HG02763 (cell line): ENCODE results near the gene BORCS5.
"Not testable (repeated sequence)": the region's sequence is repeated elsewhere in the genome, so short reads cannot be mapped to it uniquely, and the experiment has no call there.

Experiments used
- ATAC-seq: cut with Tn5 transposase; IDR thresholded peaks from one replicate; pipeline ENCODE4 v1.9.1; 2021; ENCODE audit warnings: mild to moderate bottlenecking, moderate library complexity; ENCODE audit not compliant: unreplicated experiment

The BORCS5 gene

DNA sequence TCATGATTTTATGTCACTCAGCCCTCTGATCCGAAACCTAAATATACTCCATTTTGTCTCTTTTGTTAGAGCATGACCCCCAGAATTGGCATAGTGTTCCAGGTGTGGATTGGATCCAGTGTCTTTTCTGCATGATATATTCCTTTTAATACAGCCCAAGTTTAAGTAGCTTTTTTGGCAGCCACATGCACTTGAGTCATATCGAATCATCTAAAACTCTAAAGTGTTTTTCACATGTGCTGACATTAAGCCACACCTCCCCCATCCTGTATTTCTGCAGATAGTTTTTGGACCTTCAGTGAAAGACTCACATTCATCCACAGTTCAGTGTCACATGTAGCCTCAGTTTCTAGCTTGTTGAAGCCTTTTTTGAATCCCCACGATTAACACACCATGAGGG is 30.6 kb downstream of the BORCS5 start:
- no peak for ATAC-seq

DNA sequence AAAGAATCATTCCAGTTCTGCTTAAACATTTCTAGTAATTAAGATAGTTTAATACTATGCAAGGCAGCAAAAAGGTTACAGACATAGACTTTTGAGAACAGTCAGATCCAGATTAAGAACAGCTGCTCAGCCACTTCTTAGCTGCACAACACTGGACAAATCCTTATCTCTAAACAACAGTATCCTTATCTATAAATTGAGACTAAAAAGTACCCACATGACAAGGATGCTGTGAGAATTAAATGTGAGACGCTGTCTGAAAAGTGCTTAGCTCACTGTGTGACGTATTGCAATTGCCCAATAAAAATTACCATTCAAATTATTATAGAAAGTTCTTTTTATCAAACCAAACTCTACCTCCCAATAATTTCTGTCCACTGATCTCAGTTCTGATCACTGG is 35.5 kb downstream of the BORCS5 start:
- ATAC-seq, result no peak

DNA sequence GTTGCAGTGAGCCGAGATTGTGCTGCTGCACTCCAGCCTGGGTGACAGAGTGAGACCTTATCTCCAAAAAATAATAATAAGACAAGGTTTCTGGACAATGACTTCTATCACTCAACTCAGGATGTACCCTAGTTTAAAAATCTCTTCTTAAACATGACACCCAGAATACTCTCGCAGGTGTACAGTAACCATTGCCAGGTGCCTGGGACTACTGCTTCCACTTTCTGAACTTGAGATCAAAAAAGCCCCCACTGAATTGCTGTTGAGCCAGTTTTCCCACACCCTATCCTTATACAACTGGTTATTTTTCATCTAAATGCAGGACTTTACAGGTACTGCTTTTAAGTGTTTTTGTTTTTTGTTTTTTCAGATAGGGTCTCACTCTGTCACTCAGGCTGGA is 36.3 kb downstream of the BORCS5 start:
- no peak for ATAC-seq

DNA sequence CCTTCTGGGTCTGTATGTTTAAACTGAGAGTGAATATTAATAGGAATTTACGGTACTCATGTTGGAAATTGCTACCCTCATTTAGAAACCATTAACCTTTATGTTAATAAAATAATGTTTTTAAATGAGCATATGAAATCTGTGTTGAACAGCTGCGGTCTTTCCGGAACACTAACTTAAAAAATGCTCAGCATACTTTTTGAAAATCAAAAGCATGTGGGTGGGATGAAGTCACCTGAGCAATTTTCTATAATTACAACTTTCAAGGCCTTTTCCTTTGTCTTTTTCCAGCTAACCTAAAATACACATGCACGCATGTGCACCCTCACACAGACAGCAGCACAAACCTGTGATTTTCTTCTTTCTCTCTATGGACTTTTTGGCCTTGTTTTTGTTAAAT is 39.8 kb downstream of the BORCS5 start:
- no peak for ATAC-seq

DNA sequence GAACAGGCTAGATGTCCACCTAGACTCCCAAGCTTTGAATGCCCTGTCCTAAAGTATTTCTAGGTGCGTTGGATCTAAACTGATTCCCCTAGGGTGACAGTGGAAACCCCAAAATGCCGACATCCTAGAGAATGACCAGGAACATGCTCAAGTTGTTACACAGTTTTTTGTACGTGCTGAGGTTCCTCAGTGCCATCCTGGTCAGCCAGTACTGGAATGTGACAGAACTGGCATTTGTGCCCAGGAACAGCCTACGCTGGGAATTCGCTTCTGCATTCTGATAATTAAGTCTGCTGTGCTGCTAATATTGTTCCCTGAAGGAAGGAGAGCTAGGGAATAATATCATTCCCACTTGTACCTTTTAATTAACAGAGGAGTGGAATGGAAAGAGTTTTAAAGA is 40.3 kb downstream of the BORCS5 start:
- no peak for ATAC-seq

DNA sequence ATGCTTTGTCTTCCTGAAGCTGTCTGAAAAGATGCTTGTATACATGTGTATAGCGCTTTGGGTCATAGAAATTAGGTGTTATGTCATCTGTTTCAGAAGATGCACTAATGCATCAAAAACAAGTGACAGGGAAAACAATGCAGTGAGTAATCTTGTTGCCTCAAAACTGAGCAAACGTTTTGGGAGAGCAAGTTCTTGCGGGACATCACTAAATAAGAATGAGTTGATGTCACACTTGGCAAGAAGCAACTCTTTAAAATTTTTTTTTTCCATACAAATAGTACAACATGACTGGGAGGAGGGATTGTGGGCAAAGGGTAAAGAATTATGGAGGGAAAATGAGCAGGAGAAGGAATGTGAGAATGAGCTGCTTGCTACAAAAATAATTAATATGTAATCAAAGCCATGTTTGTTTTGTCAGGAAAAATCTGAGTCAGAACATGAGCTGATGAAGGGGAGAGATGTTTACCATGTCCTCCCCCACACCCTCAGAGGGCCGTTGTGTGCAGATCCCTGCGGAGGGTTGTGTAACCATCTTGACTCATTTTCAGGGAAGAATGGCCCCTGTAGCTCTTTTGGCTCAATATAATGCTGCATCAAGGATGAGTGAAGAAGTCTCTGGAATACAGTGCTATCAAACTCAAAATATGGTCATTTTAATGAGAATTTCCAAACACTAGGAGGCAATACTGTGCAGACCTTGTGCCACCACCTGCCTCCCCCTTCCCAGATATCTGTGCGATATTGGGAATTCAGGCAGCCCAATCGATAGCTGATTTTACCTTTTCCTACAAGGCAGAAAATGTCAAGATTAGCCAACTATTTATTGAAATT is 41.4 kb downstream of the BORCS5 start:
- no peak for ATAC-seq

DNA sequence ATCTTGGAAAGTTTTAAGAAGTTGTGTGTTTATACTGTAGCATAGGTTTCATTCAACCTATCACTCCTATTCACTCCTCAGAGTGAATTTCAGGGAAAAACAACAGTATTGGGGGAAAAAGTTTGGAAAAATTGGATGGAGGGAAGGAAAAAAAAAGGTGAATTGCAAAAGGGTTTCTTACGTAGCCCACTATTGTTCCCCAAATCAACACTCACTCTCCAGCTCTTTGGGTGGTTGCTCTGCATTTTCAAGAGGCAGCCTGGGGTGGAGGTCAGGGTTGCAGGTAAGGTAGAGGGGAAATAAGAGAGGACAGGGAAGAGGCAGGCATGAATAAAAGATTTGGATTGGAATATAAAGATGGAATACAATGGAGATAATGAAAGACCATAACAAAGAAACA is 42.3 kb downstream of the BORCS5 start:
- no peak for ATAC-seq

DNA sequence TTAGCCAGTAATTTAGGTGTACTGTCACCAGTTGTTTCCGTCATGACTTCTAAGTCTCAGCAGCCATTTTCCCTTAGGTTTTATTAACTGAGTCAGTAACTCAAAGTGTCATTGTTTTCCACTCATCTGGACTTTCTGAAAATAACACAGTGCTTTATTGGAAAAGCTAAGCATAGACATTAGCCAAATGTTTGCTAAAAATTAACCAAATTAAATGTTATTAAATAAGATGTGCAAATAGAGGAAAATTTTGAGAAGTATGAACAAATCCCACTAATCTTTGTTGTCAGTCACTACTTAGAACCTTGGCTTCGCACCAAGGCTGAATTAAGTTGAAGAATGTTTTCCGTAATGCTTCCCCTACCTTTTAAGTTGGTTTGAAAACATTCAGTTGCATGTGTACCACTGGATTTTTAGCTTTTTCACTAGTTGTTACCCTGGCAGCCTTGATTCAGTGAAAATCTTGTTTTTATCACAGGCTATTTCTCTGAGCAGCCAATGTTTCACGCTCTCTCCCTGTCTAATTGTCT is 43.0 kb downstream of the BORCS5 start:
- ATAC-seq, result no peak

DNA sequence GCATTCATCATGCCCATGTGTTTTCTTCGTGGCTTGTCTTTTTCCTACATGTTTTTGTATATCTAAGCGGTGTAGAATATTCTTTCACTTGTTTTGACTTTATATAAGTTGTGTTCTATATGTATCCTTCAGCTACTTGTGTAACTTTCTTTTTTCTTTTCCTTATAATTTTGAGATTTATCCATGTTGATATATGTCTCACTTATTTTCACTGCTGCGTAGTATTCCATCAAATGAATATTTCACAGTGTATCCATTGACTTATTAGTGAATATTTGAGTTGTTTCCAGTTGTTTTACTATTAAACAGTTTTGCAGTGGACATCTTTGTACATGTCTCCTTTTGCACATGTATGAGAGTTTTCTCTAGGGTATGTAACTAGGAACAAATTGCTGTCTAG is 43.9 kb downstream of the BORCS5 start:
- no peak for ATAC-seq

DNA sequence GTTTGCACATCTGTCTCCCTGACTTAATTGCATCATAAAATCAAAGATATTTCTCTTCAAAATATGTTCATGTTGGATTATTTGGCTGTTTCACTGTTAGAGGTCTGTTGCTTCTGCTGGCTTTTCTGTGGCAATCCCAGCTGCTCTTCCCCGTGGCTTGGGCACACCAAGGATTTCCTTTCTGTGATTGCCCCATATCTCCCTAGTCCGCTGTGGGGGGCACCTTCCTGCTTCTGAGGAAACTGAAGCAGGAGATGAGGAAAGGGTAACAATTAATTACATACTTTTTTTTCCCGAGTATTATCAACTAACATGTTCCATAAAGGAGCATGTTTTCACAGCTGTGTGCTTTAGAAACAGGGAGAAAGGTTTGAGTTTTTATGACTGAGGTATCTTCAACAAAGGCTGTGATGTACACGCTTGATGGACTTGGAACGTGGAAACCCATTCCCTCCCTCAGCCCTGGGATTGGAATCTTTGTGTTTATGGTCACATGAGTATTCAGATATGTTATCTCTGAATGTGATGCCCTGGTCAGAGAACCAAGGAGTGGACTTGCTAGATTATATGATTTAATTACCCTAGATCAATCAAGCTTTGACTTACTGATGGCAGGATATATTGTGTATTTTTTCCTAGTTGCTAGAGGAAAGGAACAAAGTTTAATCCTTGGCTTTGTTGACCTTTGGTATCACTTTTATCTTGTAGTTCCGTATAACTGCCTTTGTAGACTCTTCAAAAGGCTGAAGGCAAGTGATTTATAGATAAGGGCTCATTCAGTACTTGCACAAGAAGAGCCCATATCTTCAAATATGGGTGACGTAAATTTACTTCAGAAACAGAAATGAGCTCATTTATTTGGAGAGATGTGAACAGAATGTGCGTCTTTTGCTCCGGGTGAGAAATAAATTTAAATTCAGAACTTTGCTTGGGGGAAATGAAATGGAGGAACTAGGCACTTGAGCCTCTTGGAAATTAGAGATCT is 46.7 kb downstream of the BORCS5 start:
- no peak for ATAC-seq

DNA sequence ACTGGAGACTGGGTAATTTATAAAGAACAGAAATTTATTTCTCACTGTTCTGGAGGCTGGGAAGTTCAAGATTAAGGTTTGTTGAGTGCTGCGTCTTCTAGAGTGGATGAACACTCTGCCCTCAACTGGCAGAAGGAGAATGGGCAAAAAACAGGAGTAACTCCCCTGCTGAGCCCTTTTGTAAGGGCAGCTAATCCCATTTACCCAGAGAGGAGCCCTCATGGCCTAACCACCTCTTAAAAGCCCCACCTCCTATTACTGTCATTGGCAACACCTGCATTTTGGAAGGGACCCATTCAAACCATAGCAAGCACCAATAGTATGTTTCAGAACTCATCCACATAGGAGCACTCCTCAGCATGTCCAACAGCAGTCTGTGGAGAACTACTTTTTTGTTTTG is 47.4 kb downstream of the BORCS5 start:
- ATAC-seq, result no peak

DNA sequence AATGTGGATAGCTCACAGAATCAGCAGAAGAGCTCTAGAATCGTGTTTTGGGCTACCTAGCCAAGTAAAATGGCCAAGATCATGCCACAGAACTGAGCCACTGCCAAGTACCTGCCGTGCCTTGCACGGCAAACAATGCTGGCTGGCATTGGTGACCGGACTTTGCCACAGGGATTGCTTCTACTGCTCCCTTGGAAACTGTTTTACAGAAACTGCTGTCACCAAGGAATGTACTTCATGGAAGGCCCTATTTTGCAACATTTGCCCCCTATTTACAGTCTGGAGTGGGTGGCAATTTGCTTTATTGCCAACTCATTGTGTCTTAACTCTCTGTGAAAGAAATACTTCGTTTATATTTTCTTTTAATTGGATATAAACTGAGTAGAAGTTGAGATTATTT is 49.0 kb downstream of the BORCS5 start:
- no peak for ATAC-seq

DNA sequence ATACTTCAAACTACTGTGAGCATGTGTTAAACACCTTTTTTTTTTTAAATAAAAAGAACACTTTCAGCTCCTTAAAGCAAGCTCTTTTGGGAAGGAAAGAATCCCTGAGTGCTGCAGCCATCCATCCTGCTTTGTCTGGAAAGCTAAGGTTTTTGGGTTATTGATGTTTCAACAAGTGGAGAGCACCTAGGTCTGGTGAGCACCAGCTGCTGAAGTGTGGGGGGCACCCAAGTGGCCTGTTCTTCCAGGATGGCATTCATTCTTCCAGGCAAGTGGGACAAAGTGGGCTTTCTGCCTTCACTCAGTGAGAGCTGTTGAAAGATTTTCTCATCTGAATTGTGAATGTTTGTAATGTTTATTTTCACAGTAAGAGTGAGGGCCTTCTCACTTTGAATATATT is 49.9 kb downstream of the BORCS5 start:
- no peak for ATAC-seq

DNA sequence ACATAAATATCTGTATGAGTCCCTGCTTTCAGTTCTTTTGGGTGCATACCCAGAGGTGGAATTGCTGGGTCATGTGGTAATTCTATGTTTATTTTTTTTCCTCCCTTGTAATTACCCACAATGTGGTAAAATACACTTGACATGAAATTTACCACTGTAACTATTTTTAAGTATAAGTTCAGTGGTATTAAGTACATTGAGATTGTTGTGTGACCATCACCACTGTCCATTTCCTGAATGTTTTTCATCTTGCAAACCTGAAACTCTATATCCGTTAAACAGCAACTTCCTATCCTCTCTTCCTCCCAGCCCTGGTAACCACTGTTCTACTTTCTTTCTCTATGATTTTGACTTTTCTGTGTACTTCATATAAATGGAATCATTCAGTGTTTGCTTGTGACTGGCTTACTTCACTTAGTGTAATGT is 51.4 kb downstream of the BORCS5 start:
- ATAC-seq, result no peak

DNA sequence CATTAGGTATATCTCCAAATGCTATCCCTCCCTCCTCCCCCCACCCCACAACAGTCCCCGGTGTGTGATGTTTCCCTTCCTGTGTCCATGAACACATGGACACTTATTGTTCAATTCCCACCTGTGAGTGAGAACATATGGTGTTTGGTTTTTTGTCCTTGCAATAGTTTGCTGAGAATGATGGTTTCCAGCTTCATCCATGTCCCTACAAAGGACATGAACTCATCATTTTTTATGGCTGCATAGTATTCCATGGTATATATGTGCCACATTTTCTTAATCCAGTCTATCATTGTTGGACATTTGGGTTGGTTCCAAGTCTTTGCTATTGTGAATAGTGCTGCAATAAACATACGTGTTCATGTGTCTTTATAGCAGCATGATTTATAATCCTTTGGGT is 52.5 kb downstream of the BORCS5 start:
- not testable (repeated sequence) for ATAC-seq

DNA sequence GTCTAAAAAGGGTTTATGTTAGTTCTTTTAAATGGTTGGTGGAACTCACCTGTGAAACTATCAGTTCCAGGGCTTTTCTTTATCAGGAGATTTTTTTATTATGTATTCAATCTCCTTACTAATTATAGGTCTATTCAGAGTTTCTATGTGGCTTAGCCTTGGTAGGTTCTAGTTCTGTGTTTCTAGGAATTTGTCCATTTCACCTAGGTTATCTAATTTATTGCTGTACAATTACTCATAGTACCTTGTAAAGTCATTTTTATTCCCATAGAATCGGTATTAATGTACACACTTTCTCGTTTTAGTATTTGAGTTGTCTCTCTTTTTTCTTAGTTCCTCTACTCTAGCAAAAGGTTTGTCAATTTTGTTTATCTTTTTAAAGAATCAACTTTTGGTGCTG is 59.0 kb downstream of the BORCS5 start:
- ATAC-seq, result no peak

DNA sequence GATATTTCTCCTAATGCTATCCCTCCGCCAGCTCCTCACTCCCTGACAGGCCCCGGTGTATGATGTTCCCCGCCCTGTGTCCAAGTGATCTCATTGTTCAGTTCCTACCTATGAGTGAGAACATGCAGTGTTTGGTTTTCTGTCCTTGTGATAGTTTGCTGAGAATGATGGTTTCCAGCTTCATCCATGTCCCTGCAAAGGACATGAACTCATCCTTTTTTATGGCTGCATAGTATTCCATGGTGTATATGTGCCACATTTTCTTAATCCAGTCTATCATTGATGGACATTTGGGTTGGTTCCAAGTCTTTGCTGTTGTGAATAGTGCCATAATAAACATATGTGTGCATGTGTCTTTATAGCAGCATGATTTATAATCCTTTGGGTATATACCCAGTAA is 62.3 kb downstream of the BORCS5 start:
- ATAC-seq, result not testable (repeated sequence)

DNA sequence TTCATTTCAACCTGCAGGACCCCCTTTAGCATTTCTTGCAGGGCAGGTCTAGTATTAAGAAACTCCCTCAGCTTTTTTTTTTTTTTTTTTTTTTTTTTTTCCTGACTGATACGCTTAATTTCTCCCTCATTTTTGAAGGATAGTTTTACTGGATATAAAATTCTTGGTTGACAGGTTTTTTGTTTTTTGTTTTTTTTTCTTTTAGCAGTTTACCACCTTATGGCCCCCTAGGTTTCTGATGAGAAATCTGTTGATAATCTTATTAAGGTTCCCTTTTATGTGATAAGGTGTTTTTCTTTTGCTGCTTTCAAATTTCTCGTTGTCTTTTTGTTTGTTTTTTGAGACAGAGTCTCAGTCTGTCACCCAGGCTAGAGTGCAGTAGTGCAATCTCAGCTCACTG is 66.5 kb downstream of the BORCS5 start:
- ATAC-seq, result no peak

DNA sequence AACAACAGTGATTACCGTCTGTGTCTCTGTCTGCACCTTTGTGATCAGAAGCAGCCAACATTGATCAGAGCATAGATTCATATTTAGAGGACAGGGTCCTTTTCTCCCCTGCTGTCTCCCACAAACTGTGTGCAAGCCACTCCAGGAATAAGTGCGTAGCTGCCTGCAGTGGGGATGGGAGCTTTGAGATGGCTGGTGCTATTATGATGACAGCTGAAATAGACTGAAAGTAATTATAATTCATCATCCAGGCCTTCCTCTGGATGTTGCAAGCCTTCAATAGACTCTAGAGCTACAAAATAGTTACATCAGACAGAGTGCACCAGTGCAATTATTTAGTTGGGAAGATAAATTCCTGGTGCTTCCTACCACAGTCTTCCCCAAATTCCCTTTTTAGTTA is 68.1 kb downstream of the BORCS5 start:
- no peak for ATAC-seq

DNA sequence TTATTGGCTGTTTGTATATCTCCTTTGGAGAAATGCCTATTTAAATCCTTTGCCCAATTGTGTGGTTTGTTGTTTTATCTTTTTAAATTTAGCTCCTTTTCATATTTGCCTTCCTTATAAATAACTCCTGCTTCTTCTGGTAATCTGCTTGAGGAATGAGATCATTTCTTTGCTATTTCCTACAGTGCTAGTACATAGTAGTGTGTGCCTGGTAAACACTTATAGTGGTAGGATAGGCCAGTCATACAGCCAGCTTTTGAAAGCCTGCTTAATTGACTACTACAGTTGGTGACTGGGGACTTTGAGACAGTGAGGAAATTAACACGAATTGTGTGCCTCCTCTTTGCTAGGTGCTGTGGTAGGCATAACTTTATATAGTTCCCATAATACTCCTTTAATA is 68.7 kb downstream of the BORCS5 start:
- ATAC-seq, result no peak

DNA sequence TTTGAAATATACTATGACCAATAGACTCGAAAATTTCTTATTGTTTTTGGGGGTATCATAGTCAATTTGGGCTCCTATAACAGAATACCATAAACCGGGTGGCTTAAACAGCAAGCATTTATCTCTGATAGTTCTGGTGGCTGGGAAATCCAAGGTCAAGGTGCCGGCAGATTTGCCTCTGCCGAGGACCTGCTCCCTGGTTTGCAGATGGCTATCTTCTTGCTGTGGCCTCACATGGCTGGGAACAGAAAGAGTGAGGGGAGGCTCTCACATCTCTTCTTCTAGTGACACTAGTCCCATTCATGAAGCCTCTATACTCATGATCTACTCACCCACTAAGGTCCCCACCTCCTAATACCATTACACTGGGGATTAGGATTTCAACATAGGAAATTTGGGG is 70.7 kb downstream of the BORCS5 start:
- no peak for ATAC-seq

DNA sequence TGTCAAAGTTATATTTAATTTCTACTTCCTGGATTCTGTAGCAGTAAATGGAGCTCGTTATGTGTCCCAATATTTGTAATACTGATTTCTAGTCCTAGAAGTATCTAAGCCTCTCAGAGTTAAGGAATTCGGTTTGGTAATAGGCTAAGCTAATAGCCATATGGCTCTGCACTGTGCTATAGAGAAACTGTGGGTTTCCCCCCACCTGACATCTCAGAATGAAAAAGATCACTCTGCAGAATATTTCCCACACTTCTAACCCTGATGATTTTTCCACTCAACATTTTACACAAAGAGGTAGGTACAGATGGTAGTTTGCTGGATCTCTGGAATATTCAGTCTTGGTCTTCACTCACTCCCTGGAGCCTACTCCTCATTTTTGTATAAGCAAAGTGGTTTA is 71.2 kb downstream of the BORCS5 start:
- ATAC-seq, result no peak
